NCI-H187 treated with DMSO at 0.1 percent for 48 hours (cell line): Measurements from ENCODE around the gene D2HGDH.

Experiments
- DNase-seq: peaks from one replicate; lab custom pipeline; 2025; lab: John Stamatoyannopoulos, UW

Gene D2HGDH

DNA sequence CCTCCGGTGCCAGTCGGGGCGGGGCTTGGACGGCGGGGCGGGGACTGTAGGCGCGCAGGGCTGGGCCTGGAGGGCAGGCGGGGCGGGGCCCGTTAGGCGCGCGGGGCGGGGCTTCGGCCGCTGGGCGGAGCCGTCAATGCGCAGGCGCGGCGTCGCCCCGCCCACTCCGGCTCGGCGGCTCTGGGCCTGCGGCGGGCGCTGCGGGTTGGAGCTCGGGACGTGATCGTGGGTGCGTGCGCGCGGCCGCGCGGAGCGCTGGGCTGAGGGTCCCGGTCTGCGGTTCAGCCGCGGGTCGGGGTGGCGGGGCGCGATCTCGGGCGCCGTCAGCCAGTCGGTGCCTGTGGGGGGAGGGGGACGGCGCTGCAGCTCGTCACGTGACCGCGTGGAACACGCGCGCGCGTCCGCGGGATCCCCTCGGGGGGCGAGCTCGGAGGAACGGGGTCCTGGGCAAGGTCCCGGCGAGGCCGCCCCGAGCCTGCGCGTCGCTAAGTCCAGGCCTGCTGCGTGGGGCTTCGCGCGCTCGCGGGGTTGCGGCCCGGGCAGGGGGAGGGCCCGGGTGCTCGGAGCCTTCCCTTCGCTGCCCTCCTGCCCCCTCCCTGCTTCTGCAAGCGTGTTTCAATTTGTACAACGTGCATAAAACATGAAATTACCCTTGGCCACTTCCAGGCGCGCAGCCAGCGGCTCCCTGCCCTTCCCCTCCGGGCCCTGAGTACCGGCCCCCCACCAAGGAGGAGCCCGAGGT, at the start of gene D2HGDH:
TSS of gene D2HGDH (plus strand) at position 164 of the 742 bp plus-strand sequence. CDS start 595 bp downstream, outside the sequence.
- no peak for DNase-seq

DNA sequence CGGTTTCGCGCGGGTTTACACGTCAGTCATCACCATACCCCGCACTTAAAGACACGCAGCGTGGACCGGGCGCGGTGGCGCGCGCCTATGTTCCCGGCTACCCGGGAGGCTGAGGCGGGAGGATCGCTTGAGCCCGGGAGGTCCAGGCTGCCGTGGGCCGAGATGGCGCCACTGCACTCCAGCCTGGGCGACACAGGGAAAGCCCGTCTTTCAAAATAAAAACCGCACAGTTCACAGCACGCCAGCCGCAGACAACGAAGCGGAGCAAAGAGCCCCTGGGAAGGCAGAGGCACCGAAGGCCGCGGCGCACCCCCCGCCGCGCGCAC, 48.1 kb upstream of the D2HGDH start:
- DNase-seq = no peak

DNA sequence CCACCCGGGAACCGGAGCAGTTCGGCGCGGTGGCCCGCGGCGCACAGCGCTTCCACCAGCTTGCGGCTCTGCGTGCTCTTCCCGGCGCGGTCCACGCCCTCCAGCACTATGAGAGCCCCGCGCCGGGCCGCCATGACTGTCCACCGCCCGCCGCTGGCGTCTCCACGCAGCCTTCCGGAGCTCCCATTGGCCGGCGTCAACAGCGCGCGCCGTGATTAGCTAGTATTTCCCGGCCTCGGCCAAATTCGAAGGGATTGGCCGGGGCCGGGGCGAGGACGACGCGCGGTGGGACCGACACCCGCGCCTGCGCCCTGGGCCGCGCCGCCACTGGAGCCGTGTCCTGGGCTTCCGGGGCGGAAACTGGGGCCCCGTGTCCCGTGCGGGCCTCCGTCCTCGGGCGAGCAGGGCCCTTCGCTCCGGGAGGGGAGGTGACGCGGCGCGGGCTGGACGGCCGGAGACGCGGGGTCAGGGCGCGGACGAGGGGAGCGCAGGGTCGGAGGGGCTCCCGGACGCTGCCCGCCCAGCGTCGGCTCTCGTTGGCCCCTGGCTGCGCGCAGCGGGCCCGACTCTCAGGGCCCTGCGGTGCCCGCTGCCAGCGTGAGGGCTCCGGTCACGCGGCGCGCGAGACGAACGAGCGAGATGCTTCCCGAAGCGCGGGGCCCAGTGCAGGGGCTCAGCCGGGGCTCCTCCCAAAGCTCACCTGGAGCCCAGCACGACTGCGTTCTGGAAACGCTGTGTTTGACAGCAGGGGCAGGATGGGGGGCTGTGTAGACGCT, 47.6 kb upstream of the D2HGDH start, which contains the start of gene DTYMK:
TSS of gene DTYMK (minus strand) at position 166 of the 776 bp plus-strand sequence. CDS start at position 134, 32 bp downstream.
- peak; percentile 48 for DNase-seq

DNA sequence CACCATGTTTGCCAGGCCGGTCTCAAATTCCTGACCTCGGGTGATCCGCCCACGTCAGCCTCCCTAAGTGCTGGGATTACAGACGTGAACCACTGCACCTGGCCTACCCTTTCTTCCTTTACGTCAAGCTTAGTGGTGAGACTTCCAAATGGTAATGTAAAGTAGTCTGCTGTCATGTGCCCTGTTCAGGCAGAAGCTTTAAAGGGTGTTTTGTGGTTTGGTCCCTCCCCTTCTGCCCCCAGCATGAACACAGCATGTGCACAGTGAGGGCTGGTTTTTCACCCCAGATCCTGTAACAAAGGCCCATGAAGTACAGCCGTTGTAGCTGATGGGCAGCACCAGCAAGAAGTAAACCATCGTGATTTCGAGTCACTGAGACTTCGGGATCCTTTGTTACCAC, 45.1 kb upstream of the D2HGDH start:
- no peak for DNase-seq

DNA sequence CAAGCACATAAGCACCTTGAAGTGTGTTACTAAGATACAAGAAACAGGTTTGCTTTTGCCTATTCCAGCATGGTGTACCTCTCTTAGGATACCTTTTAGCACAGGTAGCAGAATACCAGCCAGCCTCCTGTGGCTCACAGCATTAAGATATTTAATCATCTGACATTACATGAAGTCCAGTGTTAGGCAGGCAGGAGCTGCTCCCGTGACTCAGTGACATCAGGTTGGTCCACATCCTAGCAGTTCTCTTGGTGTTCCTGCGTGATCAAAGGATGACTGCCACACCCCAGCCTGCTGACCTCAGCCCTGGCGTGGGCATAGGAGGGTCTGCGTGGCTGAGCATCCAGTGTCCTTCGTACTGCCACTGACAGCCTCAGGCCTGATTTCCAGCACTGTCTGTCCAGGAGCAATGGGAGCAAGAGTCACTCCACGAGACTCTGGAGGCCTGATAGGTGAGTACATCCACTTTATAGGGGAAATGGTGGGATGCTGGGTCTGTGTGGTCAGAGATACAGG, 44.2 kb upstream of the D2HGDH start:
- DNase-seq = no peak

DNA sequence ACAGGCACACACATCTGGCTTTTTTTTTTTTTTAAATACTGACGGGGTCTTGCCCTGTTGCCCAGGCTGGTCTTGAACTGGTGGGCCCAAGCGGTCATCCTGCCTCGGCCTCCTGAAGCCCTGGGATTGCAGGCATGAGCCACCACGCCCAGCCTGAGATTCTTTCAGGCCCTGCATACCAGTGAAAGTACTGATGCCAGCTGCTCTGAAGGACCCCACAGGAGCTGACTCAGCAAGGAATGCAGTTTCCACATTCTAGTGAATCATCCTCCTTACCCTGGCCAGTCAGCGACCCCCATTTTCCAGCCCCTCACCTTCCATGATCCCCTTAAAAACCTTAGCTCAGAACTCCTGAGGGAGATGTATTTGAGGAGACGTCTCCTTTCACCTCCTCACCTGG, 42.0 kb upstream of the D2HGDH start:
- no peak for DNase-seq

DNA sequence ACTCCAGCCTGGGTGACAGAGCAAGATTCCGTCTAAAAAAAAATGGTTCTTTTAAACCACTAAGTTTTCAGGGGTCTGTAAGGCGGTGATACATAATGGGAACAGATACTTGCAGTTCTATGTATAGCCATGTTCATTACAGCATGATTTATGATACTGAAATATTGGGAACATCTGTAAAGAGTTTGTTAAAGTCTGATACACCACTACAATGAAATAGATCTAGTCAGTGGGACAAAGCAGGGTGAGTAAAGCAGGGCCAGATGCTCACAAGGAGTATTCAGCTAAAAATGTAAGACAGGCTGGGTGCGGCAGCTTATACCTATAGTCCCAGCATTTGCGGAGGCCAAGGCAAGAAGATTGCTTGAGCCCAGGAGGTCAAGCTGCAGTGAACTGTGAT, 38.8 kb upstream of the D2HGDH start:
- DNase-seq = no peak

DNA sequence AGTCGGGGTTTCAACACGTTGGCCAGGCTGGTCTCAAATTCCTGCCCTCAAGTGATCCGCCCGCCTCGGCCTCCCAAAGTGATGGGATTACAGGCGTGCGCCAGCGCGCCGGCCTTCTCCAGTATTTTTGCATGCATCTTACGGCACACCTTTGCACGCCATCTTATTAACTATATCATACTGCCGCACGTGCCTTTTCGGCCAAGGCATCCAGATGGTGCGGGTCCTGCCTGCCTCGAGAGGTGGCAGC, 33.4 kb upstream of the D2HGDH start:
- DNase-seq = peak; percentile 4

DNA sequence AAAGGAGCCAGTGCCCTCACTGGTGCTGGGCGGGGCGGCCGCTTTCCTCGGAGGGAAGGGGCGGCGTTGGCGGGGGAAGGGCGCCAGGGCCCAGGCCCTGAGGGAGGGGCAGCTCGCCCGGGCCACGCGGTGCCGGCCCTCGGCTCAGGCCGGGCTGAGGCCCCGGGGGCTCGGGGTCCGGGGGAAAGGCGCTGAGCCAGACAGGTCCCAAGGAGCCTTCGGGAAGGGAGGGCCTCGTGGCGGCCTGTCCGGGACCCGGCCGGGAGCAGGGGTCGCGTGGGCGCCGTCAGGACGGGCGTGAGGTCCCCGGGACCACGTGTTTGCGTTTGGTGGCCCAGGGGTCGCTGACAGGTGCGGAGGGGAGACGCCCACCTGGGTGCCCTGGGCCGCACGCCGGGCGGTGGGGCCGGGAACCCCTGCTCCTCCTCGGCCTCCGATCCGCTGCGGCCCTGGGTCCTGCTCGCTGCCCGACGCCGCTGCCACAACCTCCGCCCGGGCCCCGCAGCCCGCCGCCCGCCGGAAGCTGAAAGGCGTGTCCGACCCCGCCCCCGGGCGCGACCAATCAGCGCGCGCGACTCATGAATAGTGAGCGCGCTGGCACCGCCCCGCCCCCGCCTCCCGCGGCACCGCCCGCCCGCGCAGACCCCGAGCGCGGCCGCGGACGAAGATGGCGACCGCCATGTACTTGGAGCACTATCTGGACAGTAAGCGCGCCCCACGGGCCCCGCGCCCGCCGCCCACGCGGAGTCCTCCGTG, 32.9 kb upstream of the D2HGDH start, which contains the start of gene ING5:
TSS of gene ING5 (plus strand) at position 641 of the 756 bp plus-strand sequence. CDS start at position 668, 27 bp downstream.
- DNase-seq = no peak

DNA sequence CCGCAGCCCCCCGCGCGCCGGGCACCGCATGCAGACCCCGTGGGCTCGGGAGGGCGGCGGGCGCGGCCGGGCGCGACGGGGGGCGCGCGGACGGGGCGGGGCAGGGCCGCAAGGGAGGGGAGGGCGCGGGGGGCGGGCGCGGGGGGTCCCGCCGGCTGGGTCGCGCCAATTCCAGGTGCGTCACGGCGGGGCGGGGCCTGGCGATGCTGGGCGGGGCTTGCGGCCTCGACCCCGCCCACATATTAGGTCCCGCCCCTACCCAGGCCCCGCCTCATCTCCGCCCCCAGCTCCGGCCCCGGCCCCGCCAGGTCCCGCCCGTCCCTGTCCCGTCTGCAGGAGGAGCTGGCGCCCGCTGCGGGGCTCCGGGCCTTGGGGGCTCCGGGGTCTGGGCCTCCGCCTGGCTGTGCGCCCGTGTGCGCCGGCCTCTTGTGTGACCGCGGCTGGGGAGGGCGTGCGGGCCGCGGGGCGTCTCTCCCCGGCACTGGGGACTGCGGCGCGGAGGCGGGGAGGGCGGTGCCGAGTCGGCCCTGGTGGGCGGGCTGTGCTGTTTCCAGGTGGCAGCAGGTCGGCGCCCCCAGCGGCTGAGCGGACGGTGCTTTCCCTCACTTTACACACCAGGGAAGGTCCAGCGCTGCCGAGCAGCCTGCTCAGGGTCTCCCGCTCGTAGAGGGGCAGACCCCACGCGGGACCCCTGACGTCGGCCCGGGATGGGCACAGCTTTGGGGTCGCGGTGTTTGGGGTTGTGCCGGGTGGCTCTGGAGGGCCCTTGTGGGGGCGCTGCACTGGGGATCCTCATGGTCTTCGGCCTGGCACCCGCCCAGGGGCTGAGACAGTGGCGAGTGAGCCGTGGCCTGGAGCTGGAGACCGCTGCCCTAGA, 32.0 kb upstream of the D2HGDH start:
- DNase-seq = no peak

DNA sequence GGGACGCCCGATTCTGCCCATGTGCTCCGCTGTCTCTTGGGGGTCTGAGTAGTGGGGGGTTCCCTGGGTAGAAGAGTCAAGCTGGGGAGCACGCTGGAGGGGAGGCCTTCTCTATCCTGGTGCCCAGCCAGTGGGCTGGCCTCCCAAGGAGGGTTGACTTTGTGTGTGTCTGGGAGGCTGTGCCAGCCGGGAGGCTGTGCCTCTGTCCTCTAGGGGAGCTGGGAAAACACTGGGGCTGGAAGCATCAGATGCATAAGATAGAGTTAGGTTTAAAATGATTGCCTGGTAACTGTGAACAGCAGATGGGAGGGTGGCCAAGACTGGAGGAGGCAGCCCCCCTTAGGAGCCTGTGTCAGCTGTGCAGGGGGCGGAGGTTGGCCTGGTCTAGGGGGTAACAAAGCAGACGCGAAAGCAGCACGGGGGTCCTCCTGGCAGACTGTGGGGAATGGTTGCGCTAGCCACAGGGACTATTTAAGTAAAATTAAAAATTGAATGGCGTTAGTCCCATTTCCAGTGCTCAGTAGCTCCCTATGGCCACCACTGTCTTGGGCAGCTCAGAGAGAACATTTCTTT, 31.3 kb upstream of the D2HGDH start:
- DNase-seq = no peak

DNA sequence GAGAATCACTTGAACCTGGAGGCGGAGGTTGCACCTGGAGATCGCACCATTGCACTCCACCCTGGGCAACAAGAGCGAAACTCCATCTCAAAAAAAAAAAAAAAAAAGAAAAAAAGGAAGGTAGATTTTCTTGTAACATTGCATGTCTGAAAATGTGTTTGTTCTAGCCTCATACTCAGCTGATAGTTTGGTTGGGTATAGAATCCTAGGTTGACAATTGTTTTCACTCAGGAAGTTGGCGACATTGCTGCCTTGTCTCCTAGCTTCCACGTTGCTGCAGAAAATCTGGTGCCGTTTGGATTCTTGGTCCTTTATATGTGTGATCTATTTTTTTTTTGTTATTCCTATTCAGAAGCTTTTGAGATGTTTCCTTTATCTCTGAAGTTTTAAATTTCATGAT, 27.9 kb upstream of the D2HGDH start:
- no peak for DNase-seq

DNA sequence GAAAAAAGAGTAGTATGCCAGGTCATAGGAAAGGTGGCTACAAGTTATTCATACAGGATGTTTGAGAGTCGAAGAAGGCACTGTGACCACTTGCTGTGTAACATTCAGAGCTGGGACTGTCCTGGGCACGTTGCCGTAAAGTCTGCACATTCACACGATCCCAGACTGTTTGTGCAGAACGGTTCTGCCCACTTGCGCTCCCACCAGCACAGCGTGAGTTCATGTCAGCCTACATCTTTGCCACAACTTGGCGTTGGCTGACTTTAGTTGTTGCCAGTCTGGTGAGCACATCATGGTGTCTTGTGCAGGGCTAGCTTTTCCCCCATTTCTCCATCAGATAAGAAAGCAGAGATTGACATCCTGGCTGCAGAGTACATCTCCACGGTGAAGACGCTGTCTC, 25.6 kb upstream of the D2HGDH start:
- no peak for DNase-seq

DNA sequence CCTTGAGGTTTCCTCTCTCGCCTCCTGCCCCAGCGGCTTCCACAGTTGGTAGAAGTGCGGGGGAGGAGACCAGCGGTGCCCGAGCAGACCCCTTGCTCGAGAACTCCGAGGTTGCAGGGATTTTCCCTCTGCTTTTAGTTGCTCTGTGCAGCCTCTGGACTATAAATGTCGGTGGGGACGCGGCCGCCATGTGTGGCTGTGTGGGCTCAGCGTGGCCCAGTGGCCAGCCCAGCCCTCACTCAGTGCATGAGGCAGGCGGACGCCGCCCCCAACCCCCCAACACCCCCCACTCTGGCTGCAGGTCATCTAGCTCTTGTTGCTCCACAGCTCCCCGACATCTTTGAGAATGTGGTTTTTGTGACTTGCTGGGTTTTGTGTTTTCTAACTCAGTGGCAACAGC, 15.3 kb upstream of the D2HGDH start:
- DNase-seq = no peak

DNA sequence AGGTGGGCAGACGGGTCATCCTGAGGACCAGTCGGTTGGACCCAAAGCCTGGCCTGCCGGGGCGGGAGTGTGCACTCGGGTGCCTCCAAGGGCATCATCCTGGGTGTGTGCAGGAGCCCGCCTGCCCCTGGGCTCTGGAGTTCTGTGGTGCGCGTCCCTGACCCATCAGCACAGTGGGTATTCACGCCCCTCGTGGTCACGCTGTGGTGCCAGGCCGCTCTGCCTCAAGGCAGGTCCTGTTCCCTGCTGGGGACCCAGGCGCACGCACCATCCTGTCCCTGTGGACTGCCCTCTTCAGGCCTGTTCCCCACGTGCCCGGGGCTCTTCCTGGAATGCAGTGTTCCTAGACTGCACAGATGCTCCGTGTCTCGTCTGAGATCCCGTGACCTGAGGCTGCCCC, 14.3 kb upstream of the D2HGDH start:
- no peak for DNase-seq

DNA sequence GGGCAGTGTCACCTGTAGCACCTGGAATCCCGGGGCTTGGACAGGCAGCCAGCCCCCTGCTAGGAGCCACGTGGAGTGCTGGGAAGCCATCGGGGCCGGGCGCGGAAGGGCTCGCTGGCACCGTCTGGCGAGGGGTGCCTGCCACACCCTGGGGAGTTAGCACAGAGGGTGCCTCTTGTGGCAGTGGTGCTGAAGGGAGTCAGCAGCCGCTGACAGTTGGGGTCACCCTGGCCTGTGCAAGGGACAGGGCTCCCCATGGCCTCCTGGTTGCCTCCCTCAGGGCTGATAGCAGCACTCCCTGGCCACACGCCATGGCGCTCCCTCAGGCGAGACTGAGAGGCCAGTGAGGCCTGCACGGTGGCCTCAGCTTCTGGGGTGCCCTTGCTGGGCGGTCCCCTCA, 13.9 kb upstream of the D2HGDH start:
- DNase-seq = no peak

DNA sequence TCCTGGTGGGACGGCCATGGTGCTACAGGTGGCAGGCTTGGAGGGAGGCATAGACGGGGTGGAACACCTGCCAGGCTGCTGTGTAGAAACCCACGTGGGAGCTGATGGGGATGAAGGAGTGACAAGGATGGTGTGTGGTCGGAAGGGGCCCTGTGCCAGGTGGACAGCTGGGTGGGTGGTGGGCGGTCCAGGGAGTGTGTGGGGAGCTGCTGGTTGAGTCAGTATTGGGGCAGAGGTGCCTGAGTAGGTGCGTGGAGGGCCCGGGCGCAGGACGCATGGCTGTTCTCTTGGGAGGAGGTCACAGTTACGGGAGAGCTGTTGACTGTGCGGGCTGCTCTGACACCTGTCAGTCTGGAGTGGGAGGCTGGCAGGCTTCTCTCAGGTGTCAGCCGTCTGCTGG, 12.6 kb upstream of the D2HGDH start:
- DNase-seq = no peak

DNA sequence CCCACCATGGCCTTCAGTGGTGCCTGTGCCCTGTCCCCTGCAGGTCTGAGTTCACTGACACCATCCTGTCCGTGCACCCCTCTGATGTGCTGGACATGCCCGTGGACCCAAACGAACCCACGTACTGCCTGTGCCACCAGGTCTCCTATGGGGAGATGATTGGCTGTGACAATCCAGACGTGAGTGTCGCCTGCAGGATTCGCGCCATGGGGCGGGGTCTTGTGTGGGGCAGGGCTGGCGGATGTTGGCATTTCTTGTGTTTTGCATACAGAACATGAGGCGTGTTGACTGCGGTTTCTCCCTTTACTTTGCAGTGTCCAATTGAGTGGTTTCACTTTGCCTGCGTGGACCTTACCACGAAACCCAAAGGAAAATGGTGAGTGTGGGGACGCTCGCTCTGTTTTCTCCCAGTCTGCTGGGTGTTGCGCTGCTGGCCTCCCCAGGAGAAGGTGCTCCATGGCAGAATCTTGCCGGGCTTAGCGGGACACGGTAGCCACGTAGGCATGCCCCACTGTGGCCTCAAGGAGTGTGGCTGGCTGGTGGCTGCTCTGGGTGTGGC, 11.5 kb upstream of the D2HGDH start:
- DNase-seq = no peak

DNA sequence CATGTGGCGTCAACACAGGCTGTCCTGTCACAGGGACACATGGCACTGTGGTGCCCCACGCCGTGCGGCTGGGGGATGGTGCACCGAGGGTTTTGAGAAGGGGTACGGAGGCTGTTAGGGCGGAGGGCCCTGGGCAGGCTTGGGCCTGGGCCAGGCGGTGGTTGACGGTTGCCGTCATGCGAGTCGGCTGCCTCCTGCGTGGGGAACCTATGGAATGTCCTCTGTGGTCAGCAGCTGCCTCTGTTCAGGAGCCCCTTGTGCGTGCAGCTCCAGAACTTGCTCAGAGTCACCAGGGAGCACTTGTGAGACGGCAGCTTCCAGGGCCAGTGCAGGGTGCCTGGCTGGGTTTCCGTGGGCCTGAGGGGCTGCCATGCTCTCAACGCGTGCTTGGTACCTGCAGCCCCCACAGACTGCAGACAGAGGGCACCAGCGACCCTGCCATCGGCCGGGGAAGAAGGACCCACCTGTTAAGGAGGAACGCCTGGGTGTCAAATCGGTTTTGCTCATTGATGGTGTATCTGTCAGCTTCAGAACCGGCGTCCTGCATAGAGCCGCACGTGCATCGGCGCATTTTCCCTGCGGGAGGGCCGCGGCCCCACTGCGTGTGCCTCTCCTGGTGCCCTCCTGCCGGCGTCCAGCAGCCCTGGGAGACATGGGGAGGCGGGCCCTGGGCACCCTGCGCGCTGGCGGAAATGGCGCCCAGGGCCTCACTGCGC, 10.0 kb upstream of the D2HGDH start:
- DNase-seq = no peak
